Loucy (cell line): Measurements from ENCODE around the gene ASXL3.

Source experiments
- CTCF ChIP-seq: fragments of 200-600 bp; sonication (generic); conservative IDR thresholded peaks from 2 replicates; pipeline ENCODE4 v1.5.1; 2014; ENCODE audit warnings: mild to moderate bottlenecking, antibody characterized with exemption, low read length
- EZH2phosphoT487 ChIP-seq: fragments of 200-600 bp; IDR thresholded peaks from 2 replicates; pipeline ENCODE4 v1.6.1; 2018; ENCODE audit warnings: antibody characterized with exemption, mild to moderate bottlenecking, moderate library complexity, borderline replicate concordance

- no peak for TF ChIP-seq CTCF
- no peak for TF ChIP-seq EZH2phosphoT487
Measured at GRCh38 chr18:33557706-33558105, 20.3 kb upstream of the ASXL3 start.
